Ramos (cell line): Measurements from ENCODE around the gene RPS5.
"Not testable (repeated sequence)": the region's sequence is repeated elsewhere in the genome, so short reads cannot be mapped to it uniquely, and the experiment has no call there.

Experiments
- in situ Hi-C: fragments of 300-500 bp; cut with MboI; formaldehyde crosslinking; loops from one replicate; pipeline ENCODE4 v1.14.3; 2022; ENCODE audit warnings: low sequenced_read_pairs; ENCODE audit not compliant: unreplicated experiment

Gene RPS5

GRCh38 chr19:58355908-58356765 lies 30.9 kb upstream of the RPS5 start:
- in situ Hi-C loops: no loop called here

DNA sequence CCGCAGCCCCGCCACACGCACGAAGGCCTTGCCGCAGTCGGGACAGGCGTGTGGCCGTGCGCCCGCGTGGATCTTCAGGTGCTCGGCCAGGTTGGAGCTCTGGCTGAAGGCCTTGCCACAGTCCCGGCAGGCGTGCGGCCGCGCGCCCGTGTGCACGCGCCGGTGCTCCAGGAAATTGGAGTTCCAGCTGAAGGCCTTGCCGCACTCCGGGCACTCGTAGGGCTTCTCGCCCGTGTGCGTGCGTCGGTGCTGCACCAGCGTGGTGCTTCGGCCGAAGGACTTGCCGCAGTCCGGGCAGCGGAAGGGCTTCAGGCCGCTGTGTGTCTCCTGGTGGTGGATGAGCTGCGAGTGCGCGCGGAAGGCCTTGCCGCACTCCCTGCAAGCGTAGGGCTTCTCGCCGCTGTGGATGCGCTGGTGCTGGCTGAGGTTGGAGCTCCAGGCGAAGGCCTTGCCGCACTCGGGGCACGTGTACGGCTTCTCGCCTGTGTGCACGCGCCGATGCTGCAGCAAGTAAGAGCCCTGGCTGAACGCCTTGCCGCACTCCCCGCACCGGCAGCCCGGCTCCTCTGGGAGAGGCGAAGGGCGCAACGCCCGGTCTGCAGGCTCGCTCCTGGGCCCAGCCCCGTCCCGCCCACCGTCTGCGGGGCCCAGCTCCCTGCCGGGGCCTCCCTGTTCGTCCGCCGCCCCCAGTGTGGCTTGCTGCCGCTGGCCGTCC lies 30.1 kb upstream of the RPS5 start:
- in situ Hi-C loops: no loop called here

DNA sequence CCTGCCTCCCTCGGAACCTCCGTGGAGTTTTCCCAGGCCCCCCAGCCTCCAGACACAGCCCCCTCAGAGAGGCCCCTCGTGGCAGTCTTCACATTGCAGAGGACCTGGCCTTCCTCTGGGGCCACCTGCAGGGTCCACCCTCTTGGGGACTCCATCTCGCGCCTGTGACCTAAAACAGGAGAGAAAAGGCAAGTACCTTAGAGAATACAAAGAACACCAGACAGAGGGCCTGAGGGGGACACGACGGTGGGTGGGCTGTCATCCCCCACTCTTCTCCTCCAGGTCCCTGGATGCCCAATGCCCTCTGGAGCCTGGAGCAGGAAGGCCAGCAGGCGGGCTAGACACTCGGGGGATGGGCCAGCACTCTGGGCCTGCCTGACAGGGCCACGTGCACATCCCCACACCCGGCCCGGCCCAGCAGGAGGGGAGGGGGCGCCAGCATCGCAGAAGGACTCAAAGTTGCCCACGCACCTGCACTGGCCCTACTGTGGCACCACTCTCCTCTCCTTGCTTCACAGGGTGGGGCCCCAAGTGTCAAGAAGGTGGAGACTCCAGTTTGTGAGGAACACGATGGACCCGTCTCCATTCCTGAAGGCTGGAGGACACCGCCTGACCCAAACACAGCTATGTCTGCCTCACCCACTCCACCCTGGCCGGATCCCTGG lies 29.5 kb upstream of the RPS5 start:
- in situ Hi-C loops: no loop called here

DNA sequence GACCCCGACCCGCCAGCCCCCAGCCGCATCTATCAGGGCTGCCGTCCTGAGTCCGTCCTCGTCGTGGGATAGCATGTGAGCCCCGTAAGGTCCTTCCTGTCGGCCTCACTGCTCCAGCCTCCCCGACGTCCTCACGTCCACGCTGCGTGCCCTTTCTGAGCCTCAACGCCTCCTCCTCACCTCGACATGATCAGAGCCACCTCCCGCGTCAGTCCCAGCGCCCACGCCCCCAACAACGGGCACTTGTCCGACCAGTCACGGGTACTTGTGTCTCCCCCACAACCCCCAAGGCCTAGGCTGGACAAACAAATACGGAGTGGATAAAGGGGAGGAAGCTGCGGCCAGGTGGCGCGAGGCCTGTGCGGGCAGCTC lies 25.2 kb upstream of the RPS5 start:
- in situ Hi-C loops: no loop called here

GRCh38 chr19:58362272-58362994 lies 24.6 kb upstream of the RPS5 start, which contains the start of gene ZNF497:
Gene ZNF497, minus strand, starts transcription at chr19:58362751. Its CDS starts 5,116 bp downstream, at chr19:58357635.
- in situ Hi-C loops: no loop called here

DNA sequence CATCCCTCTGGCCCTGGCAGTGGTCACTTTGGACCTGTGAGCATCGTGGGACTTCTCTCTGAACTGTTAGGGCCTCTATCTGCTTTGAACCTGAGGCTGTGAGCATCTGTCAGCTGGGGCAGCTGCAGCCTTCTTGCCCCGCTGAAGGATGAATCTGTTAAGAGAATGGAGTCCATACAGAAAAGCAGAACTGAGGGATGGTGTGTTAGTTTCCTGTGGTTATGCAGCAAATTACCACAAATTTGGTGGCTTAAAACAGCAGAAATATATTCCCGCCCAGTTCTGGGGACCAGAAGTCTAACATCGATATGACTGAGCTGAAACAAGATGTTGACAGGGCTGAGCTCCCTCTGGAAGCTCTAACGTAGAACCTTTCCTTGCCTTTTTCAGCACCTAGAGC lies 22.9 kb upstream of the RPS5 start:
- in situ Hi-C loops: no loop called here

- in situ Hi-C loops: no loop called here
Measured at GRCh38 chr19:58366585-58367430, 20.3 kb upstream of the RPS5 start.

- in situ Hi-C loops: no loop called here
Measured at GRCh38 chr19:58367698-58368454, 19.2 kb upstream of the RPS5 start.

DNA sequence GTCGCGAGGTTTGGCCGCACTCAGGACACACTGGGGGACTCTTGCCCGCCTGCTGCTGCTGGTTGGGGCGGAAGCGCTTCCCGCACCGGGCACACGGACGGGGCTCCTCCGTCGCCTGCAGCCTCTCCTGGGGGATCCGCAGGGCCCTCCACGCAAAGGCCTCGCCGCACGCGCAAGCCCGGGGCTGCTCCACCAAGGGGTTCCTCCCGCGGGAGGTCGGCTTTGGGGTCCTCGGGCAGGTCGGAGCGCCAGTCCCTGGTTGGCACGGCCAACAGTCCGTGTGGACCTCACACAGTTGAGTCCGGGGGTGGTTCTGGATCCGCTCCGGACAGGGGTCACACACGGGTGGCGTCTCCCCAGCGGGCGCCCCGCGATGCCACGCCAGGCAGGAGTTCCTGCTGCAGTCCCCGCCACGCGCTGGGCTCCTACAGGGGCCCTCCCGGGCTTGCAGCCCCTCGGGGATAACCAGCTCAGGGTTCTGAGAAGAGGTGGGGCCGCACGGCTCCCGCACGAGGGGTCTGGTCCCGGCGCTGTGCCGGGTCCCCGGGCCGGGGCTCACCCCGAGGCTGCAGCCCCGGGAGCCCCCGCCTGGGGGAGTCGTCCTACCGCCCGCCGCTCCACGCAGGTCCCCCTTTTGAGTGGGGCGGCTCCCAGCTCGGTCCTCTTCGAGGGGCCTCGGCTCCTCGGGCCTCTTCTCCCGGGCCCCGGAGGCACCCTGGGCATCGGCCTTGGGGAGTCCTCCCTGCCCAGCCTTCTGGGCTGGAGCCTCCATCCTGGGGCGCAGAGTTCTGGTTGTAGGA lies 18.3 kb upstream of the RPS5 start:
- in situ Hi-C loops: no loop called here

- in situ Hi-C loops: no loop called here
Measured at GRCh38 chr19:58372311-58373133, 14.5 kb upstream of the RPS5 start.

DNA sequence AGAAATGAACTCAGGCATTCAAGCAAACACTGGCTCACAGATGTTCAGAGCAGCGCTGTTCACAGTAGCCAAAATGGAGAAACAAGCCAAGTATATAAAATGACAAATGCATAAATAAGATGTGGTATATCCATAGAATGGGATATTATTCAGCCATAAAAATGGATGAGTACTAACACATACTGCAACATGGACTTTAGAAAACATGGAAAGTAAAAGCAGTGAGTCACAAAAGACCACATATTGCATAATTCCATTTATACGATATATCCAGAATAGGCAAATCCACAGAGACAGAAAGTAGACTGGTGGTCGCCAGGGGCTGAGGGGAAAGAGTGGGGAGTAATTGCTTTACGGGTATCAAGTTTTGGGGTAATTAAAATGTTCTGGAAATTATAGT lies 12.9 kb upstream of the RPS5 start:
- in situ Hi-C loops: no loop called here

GRCh38 chr19:58376724-58377123 lies 10.3 kb upstream of the RPS5 start:
- in situ Hi-C loops: not testable (repeated sequence)

DNA sequence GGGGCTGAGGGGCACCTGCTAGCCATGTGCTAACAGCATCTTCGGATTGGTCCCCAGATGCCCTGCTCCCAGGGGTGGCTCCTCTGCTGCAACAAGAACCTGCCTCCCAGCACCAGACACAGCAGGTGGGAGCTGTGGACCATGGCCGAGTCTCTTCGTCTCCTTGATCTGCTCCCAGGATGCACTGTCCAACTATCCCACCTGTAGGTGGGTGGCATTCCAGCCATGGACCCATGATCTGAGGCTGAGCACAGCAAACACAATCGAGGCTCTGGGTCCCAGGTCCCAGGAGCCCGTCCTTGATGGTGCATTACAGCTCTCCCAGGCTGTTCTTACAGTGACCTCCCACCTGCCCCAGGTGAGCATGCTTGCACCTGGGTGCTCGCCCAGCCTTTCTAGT lies 7.8 kb upstream of the RPS5 start:
- in situ Hi-C loops: no loop called here

GRCh38 chr19:58380037-58380661 lies 6.9 kb upstream of the RPS5 start:
- in situ Hi-C loops: no loop called here

DNA sequence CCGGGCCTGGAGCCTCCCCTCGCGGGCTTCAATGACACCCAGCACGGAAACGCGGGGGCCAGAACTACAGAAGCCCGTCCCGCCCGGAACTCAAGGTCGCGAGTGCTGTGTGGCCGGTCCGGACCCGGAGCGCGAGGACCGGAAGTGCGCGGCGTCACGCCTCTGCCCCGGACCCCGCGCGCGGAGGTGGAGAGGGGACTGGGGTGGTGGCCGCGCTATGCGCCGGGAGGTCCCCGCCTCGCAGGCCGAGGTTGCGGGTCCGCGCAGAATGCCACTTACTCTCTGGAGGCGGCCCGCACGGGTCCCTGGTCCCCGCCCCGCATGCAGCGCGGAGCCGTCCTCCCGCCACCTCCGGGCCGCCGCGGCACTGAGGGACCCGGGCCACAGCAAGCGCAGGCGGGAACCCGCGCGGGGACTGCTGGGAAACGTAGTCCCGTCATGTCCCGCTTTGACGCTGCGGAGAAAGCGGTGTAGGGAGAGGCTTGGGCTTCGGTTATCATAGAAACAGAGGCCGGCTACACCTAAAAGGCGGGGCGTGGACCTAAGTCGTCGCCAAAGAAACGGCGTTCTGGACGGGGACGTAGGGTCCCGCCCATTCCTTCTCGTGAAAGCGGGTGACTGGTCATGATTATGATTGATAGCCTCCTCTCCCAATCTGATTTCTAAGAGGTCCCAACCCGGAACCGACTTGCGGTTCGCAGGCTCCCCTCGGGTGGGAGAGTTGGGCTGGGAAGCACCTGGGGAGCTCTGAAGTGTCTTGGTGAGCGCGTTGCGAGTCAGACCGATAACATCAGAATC lies 6.2 kb upstream of the RPS5 start, which contains the start of gene ZNF837:
TSS of gene ZNF837 (minus strand) at position 369 of the 798 bp plus-strand sequence. CDS start 11,698 bp downstream, outside the sequence.
- in situ Hi-C loops: no loop called here
